ENCODE measurements around the gene PPP1R12A. TPM values are rescaled to one million over a fixed set of nuclear protein-coding genes. Genes with fewer than 3 reads are reported as not detected.

Gene PPP1R12A
- total and polyA plus RNA-seq, 7 experiments from 2014 or later, result 72.7 to 111 (median 99.3) TPM

DNA sequence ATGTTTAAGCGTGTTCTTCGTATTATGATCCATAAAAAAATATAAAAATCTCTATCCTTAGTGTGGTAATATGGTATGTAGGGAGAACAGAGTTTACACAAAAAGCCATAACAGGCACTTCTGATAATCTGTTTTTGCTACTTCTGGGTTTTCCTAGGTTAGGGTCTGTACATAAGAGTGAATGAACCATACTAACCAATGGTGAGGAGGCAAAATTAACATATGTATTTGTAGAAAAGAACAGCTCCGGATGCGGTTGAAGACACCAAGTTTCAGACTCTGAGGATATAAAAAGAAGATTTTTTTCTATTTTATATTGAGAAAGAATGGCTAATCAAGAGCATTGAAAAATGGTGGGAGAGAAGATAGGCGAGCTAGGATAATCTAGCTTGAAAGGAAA, 40.2 kb upstream of the PPP1R12A start:
- Histone ChIP-seq H3K9me3 (ENCODE audit: control insufficient read depth in 2 of 3, low read length in 3 of 3) (no peaks in the 10 kb centered on the region), H3K27me3 (ENCODE audit: control insufficient read depth in 2 of 2, insufficient read depth in 2 of 2, low read length in 2 of 2) (no peaks in the 10 kb centered on the region), H3K36me3 (ENCODE audit: control insufficient read depth in 2 of 3, insufficient read depth in 3 of 3, low read length in 3 of 3) (no peaks in the 10 kb centered on the region), H3K4me3 (ENCODE audit: low read length) (no peak overlapping the region), H3K4me1 (ENCODE audit: control insufficient read depth in 2 of 2, insufficient read depth in 2 of 2, low read length in 2 of 2) (no peaks in the 10 kb centered on the region), H3K27ac (ENCODE audit: low read depth, low read length) (no peak overlapping the region)
- intact Hi-C loops (cut with micrococcal nuclease), result no loop called here
- POLR2A ChIA-PET, result no interaction called here
- Mint-ChIP-seq H3K27me3 (peaks cover 0 to 15% (median 5%) of the 10 kb centered on the region in 5 donors), H3K4me3 (no peak overlapping the region), H3K27ac (no peak overlapping the region), H3K4me1 (no peaks in the 10 kb centered on the region), H3K36me3 (no peaks in the 10 kb centered on the region), H3K9me3 (no peaks in the 10 kb centered on the region)
- DNase-seq (no peak), ATAC-seq (no peak)
- CTCF ChIA-PET, result no interaction called here

DNA sequence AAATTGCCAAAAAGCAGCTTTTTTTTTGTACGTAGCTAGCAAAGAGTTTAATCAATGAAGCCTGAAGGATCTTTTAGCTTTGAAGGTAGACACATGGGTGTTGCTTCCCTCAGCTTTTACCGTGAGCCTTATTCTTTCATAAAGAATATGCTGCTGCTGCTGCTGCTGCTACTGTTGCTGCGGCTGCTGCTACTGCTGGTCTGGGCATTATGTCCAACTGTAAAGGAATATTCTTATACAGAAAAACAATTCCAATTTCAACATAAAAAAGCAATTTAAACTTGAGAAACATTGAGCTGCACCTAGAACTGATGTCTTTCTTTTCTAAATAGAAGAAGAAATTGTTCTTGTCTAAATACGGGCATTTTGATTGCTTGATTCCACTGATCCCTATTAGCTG, 38.9 kb upstream of the PPP1R12A start:
- intact Hi-C loops (cut with micrococcal nuclease), result no loop called here
- ATAC-seq, result no peak
- Mint-ChIP-seq H3K4me3 (no peak overlapping the region), H3K27me3 (peaks cover 0 to 17% (median 5%) of the 10 kb centered on the region in 5 donors), H3K9me3 (peaks cover 0 to 2% (median 0%) of the 10 kb centered on the region in 11 donors), H3K27ac (no peak overlapping the region), H3K4me1 (no peaks in the 10 kb centered on the region), H3K36me3 (no peaks in the 10 kb centered on the region)
- no peaks in the 10 kb centered on the region for H3K9me3 ChIP-seq (ENCODE audit: control insufficient read depth in 2 of 3, low read length in 3 of 3)
- DNase-seq, result no peak
- ChIA-PET POLR2A (no interaction called here), CTCF (interaction anchor here (0.6 kb wide), 1 partner anchor 88 kb away, joined by 3 read pairs; no protein-coding TSS in a partner anchor)
- H3K27ac ChIP-seq (ENCODE audit: low read depth, low read length), result no peak overlapping the region
- no peaks in the 10 kb centered on the region for H3K4me1 ChIP-seq (ENCODE audit: control insufficient read depth in 2 of 2, insufficient read depth in 2 of 2, low read length in 2 of 2)
- H3K4me3 ChIP-seq (ENCODE audit: low read length), result no peak overlapping the region
- H3K27me3 ChIP-seq (ENCODE audit: control insufficient read depth in 2 of 2, insufficient read depth in 2 of 2, low read length in 2 of 2), result no peaks in the 10 kb centered on the region
- no peaks in the 10 kb centered on the region for H3K36me3 ChIP-seq (ENCODE audit: control insufficient read depth in 2 of 3, insufficient read depth in 3 of 3, low read length in 3 of 3)

DNA sequence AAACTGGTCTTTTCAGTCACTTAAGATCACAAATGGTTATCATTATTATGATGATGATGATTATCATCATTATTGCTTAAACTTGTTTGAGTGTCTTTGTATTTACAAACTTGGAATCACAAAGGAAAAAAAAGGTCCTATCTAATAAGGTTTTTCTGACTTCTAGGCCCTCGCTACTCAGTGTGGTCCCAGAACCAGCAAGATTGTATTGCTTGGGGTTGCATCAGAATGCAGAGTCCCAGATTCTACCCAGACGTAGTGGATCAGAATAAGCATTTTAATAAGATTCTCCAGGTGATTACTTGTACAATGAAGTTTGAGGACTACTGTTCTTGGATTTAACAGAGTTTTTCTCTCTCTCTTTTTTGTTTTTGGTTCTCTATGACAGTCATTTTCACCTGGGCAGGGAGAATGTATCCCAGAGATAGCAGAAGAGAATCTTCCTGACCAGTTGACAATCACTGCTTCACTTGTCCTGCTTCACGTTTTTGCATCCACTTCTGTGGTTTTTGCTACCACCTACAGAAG, 29.3 kb upstream of the PPP1R12A start:
- DNase-seq (no peak), ATAC-seq (no peak)
- Mint-ChIP-seq H3K4me1 (peaks cover 0 to 6% (median 0%) of the 10 kb centered on the region in 7 donors), H3K27me3 (peaks cover 12 to 38% (median 15%) of the 10 kb centered on the region in 5 donors), H3K36me3 (peaks cover 0 to 8% (median 0%) of the 10 kb centered on the region in 5 donors), H3K27ac (no peak overlapping the region), H3K9me3 (peaks cover 0 to 4% (median 0%) of the 10 kb centered on the region in 11 donors), H3K4me3 (no peak overlapping the region)
- peaks cover 0 to 4% of the 10 kb centered on the region in 2 donors for H3K27me3 ChIP-seq (ENCODE audit: control insufficient read depth in 2 of 2, insufficient read depth in 2 of 2, low read length in 2 of 2)
- ChIA-PET POLR2A (no interaction called here), CTCF (no interaction called here)
- no peak overlapping the region for H3K27ac ChIP-seq (ENCODE audit: low read depth, low read length)
- H3K4me1 ChIP-seq (ENCODE audit: control insufficient read depth in 2 of 2, insufficient read depth in 2 of 2, low read length in 2 of 2), result no peaks in the 10 kb centered on the region
- H3K4me3 ChIP-seq (ENCODE audit: low read length), result no peak overlapping the region
- no peaks in the 10 kb centered on the region for H3K9me3 ChIP-seq (ENCODE audit: control insufficient read depth in 2 of 3, low read length in 3 of 3)
- no peaks in the 10 kb centered on the region for H3K36me3 ChIP-seq (ENCODE audit: control insufficient read depth in 2 of 3, insufficient read depth in 3 of 3, low read length in 3 of 3)
- intact Hi-C loops (cut with micrococcal nuclease), result no loop called here

DNA sequence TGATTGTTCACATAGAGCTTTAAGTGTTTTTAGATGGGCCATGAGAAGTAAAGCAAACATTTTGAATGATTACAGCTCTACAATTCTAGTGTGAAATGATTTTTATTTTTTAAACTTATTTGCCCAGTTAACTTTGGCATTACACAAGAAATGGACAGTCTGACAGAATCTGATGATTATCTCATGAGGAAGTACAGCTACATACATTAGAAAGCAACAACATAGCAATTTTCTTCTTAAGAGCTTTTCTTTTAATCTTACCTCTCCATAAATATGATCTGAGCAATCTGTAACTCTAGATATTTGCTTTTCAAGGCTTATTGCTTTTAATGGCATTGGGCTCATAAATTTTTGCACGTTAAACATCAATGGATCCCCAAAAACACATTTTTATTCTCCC, 26.5 kb upstream of the PPP1R12A start:
- H3K4me3 Mint-ChIP-seq, result no peak overlapping the region
- no peaks in the 10 kb centered on the region for H3K36me3 ChIP-seq (ENCODE audit: control insufficient read depth in 2 of 3, insufficient read depth in 3 of 3, low read length in 3 of 3)
- ATAC-seq (no peak), DNase-seq (no peak)
- peaks cover 0 to 4% of the 10 kb centered on the region in 2 donors for H3K27me3 ChIP-seq (ENCODE audit: control insufficient read depth in 2 of 2, insufficient read depth in 2 of 2, low read length in 2 of 2)
- ChIA-PET CTCF (interaction anchor here (0.6 kb wide), 1 partner anchor 45 kb away, joined by 4 read pairs; no protein-coding TSS in a partner anchor), POLR2A (no interaction called here)
- intact Hi-C loops (cut with micrococcal nuclease), result no loop called here
- no peak overlapping the region for H3K27ac Mint-ChIP-seq
- no peaks in the 10 kb centered on the region for H3K9me3 ChIP-seq (ENCODE audit: control insufficient read depth in 2 of 3, low read length in 3 of 3)
- no peak overlapping the region for H3K4me3 ChIP-seq (ENCODE audit: low read length)
- peaks cover 0 to 6% (median 0%) of the 10 kb centered on the region in 7 donors for H3K4me1 Mint-ChIP-seq
- no peak overlapping the region for H3K27ac ChIP-seq (ENCODE audit: low read depth, low read length)
- peaks cover 0 to 4% (median 0%) of the 10 kb centered on the region in 5 donors for H3K36me3 Mint-ChIP-seq
- no peaks in the 10 kb centered on the region for H3K4me1 ChIP-seq (ENCODE audit: control insufficient read depth in 2 of 2, insufficient read depth in 2 of 2, low read length in 2 of 2)
- H3K9me3 Mint-ChIP-seq, result peaks cover 0 to 4% (median 0%) of the 10 kb centered on the region in 11 donors
- H3K27me3 Mint-ChIP-seq, result peaks cover 12 to 35% (median 12%) of the 10 kb centered on the region in 5 donors

DNA sequence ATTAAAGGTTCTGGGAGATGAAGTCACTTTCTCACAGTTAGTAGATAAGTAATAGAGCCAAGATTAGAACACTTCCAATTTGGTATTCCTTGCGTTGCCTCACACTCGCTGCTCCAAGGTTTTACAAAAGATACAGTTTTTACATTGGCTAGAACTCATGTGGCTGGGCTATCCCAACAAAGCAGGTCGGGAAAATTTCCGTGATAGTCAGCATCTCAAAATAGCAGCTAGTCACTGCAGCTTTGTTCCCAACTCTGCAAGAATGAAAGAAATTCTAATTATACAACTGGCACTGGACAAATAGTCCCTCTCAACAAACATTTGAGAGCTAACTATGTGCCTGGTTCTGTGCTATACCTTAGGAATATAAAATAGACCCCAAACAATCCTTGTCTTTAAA, 24.6 kb upstream of the PPP1R12A start:
- no peak for DNase-seq
- no peaks in the 10 kb centered on the region for H3K4me1 ChIP-seq (ENCODE audit: control insufficient read depth in 2 of 2, insufficient read depth in 2 of 2, low read length in 2 of 2)
- intact Hi-C loops (cut with micrococcal nuclease), result no loop called here
- no peak for ATAC-seq
- no peaks in the 10 kb centered on the region for H3K27me3 ChIP-seq (ENCODE audit: control insufficient read depth in 2 of 2, insufficient read depth in 2 of 2, low read length in 2 of 2)
- Mint-ChIP-seq H3K9me3 (peaks cover 6 to 19% (median 10%) of the 10 kb centered on the region in 11 donors), H3K27ac (no peak overlapping the region), H3K4me1 (peaks cover 0 to 7% (median 0%) of the 10 kb centered on the region in 7 donors), H3K4me3 (no peak overlapping the region), H3K36me3 (peaks cover 4 to 12% (median 8%) of the 10 kb centered on the region in 5 donors), H3K27me3 (peaks cover 14 to 31% (median 20%) of the 10 kb centered on the region in 5 donors)
- H3K9me3 ChIP-seq (ENCODE audit: control insufficient read depth in 2 of 3, low read length in 3 of 3), result peaks cover 0 to 11% (median 0%) of the 10 kb centered on the region in 3 experiments
- POLR2A ChIA-PET, result no interaction called here
- H3K4me3 ChIP-seq (ENCODE audit: low read length), result no peak overlapping the region
- CTCF ChIA-PET, result no interaction called here
- H3K36me3 ChIP-seq (ENCODE audit: control insufficient read depth in 2 of 3, insufficient read depth in 3 of 3, low read length in 3 of 3), result no peaks in the 10 kb centered on the region
- no peak overlapping the region for H3K27ac ChIP-seq (ENCODE audit: low read depth, low read length)

DNA sequence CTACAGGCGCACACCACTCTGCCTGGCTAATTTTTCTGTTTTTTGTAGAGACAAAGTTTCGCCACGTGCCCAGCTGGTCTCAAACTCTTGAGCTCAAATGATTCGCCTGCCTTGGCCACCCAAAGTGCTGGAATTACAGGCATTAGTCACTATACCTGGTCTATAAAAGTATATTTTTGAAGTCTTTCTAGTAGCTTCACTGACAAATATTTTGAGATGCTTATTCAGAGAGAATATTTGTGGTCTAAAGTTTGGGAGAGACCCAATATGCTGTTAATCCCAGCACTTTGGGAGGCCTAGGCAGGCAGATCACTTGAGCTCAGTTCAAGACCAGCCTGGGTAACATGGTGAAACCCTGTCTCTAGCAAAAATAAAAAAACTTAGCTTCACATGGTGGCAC, 22.0 kb upstream of the PPP1R12A start:
- Mint-ChIP-seq H3K4me1 (peaks cover 0 to 1% (median 0%) of the 10 kb centered on the region in 7 donors), H3K27ac (no peak overlapping the region), H3K36me3 (peaks cover 0 to 11% (median 8%) of the 10 kb centered on the region in 5 donors), H3K9me3 (peaks cover 7 to 32% (median 17%) of the 10 kb centered on the region in 11 donors), H3K27me3 (peaks cover under 1 to 31% (median 15%) of the 10 kb centered on the region in 5 donors), H3K4me3 (no peak overlapping the region)
- no peaks in the 10 kb centered on the region for H3K27me3 ChIP-seq (ENCODE audit: control insufficient read depth in 2 of 2, insufficient read depth in 2 of 2, low read length in 2 of 2)
- H3K4me1 ChIP-seq (ENCODE audit: control insufficient read depth in 2 of 2, insufficient read depth in 2 of 2, low read length in 2 of 2), result no peaks in the 10 kb centered on the region
- CTCF ChIA-PET, result no interaction called here
- H3K36me3 ChIP-seq (ENCODE audit: control insufficient read depth in 2 of 3, insufficient read depth in 3 of 3, low read length in 3 of 3), result no peaks in the 10 kb centered on the region
- H3K27ac ChIP-seq (ENCODE audit: low read depth, low read length), result no peak overlapping the region
- intact Hi-C loops (cut with micrococcal nuclease), result no loop called here
- H3K4me3 ChIP-seq (ENCODE audit: low read length), result no peak overlapping the region
- ATAC-seq (no peak), DNase-seq (no peak)
- peaks cover 0 to 12% (median 0%) of the 10 kb centered on the region in 3 experiments for H3K9me3 ChIP-seq (ENCODE audit: control insufficient read depth in 2 of 3, low read length in 3 of 3)
- POLR2A ChIA-PET, result no interaction called here

DNA sequence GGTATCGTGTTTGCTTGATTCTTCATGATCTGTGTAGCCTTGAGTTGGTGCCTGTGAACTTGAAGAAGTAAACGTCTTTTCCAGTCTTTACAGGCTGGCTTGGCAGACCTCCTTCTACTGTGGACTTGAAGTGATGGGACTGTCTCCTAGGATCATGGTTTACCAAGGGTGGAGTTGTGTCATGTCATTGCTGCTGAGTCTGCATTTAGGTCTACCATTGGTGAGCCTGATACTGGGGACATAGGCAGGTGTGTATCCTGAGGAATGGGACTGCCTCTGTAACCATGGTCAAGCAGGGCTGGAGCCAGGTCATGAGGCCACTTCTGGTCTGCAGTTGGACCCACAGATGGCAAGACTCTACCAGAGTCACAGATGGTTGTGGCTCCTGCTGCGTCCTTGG, 20.7 kb upstream of the PPP1R12A start:
- Mint-ChIP-seq H3K4me1 (peaks cover 0 to 1% (median 0%) of the 10 kb centered on the region in 7 donors), H3K27ac (no peak overlapping the region), H3K27me3 (peaks cover 0 to 37% (median 15%) of the 10 kb centered on the region in 5 donors), H3K4me3 (no peak overlapping the region), H3K36me3 (peaks cover 0 to 11% (median 8%) of the 10 kb centered on the region in 5 donors), H3K9me3 (peaks cover 7 to 32% (median 17%) of the 10 kb centered on the region in 11 donors)
- no peak for ATAC-seq
- intact Hi-C loops (cut with micrococcal nuclease), result no loop called here
- DNase-seq, result no peak
- Histone ChIP-seq H3K27ac (ENCODE audit: low read depth, low read length) (no peak overlapping the region), H3K9me3 (ENCODE audit: control insufficient read depth in 2 of 3, low read length in 3 of 3) (peaks cover 0 to 12% (median 0%) of the 10 kb centered on the region in 3 experiments), H3K36me3 (ENCODE audit: control insufficient read depth in 2 of 3, insufficient read depth in 3 of 3, low read length in 3 of 3) (no peaks in the 10 kb centered on the region), H3K27me3 (ENCODE audit: control insufficient read depth in 2 of 2, insufficient read depth in 2 of 2, low read length in 2 of 2) (no peaks in the 10 kb centered on the region), H3K4me1 (ENCODE audit: control insufficient read depth in 2 of 2, insufficient read depth in 2 of 2, low read length in 2 of 2) (no peaks in the 10 kb centered on the region), H3K4me3 (ENCODE audit: low read length) (no peak overlapping the region)
- POLR2A ChIA-PET, result no interaction called here
- CTCF ChIA-PET, result no interaction called here
